NCI-H1417 (cell line): ENCODE results near the gene LORICRIN.

Experiments
- DNase-seq, 3 experiments: peaks; one replicate each; lab custom pipeline; 2025; lab: John Stamatoyannopoulos, UW

The LORICRIN gene, protein sequence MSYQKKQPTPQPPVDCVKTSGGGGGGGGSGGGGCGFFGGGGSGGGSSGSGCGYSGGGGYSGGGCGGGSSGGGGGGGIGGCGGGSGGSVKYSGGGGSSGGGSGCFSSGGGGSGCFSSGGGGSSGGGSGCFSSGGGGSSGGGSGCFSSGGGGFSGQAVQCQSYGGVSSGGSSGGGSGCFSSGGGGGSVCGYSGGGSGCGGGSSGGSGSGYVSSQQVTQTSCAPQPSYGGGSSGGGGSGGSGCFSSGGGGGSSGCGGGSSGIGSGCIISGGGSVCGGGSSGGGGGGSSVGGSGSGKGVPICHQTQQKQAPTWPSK

DNA sequence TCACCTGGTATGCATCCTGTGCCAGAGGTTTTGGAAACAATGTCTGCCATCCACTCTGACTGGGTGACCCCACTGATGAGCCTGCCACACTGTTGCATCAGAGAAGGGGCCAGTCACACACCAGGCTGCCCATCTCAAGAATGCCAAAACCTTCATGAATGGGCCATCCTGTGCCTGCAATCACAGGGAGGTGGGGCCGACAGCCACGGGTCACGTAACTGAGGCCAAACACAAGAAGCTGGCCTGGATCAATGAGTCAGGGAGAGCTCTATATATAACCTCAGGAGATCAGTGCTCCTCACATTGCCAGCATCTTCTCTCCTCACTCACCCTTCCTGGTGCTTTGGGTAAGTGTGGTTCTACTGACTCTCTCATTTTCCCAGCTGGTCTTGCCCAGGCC is at the start of gene LORICRIN:
LORICRIN (plus strand) TSS at position 301 of the 400 bp plus-strand sequence. CDS start 1,263 bp downstream, outside the sequence.
- no peak for DNase-seq

DNA sequence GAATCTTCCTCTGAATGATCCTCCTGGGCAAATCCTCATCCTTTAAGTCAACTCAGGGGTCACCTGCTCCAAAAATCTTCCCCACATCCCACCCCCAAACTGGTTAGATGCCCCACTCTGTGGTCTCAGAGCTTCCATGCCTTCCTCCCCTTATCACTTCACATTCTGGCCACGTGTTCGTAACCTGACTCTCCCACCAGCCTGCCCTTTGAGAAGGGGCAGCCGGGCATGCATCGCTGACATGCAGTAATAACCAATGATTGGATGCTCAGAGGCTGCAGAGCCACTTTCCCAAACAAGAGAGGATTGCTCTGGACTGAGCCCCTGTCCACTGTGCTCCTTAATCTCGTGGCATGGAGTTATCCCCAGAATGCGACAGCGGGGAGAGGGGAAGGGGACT is 49.3 kb upstream of the LORICRIN start:
- DNase-seq: peak in 1 of 3 experiments; percentile 62

GRCh38 chr1:153212201-153212600 is 47.3 kb upstream of the LORICRIN start:
- DNase-seq: no peak

DNA sequence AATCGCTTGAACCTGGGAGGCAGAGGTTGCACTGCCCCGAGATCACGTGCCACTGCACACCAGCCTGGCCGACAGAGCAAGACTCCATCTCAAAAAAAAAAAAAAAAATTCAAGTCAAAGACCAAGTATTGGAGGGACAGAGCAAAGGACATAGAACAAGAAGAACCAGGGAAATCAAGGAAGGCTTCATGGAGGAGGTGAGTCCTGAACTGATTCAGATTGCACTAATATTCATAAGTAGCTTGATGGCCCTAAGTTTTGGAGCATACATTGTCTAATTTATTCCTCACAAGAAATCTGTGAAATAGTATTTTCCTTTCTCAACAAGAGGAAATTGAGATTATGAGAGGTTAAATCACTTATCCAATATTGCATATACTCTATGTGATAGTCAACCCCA is 46.0 kb upstream of the LORICRIN start:
- no peak for DNase-seq

DNA sequence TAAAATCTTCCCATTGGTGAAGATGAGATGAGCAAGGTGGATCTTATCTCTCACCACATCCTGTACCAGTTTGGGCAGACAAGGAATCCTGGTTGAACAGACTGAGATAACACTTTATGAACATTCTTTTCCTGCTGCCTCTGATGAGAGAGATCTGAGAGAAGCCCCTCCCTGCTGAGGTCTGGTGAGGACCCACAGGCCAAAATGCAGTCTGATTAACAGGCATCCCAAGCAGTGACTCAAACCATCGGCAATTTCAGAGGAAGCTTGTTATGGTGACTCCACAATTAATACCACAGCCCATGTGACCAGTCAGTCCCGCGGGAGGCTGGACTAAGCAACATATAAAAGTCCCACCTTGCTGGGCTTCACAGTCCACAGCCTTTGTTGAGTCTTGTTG is 42.3 kb upstream of the LORICRIN start, which contains the start of gene PRR9:
PRR9 (plus strand) TSS at position 373 of the 400 bp plus-strand sequence. CDS start 561 bp downstream, outside the sequence.
- DNase-seq: no peak

DNA sequence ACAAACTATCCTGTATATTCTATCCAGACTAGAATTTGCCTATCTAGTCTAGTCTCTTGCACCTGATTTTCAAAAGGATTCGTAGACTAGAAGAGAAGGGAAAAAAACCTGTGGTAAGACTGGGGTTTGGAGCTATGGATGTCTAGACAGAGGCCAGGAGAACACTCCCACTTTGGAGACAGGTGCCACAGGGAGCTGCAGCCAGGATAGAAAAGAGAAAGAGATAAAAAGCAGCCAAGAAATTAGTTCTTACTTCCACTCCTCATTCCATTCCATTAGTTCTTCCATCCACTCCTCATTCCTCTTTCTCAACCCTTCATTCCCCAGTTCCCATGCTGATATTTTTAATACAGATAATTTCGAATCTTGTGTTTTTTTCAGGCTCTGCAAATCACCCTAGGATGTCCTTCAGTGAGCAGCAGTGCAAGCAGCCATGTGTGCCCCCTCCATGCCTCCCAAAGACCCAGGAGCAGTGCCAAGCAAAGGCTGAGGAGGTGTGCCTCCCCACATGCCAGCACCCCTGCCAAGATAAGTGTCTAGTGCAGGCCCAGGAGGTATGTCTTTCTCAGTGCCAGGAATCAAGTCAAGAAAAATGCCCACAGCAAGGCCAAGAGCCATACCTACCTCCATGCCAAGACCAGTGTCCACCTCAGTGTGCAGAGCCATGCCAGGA is 41.6 kb upstream of the LORICRIN start:
- no peak for DNase-seq

- DNase-seq: peak in 2 of 3 experiments; percentile 22 to 38
Measured at GRCh38 chr1:153220606-153221303, 38.7 kb upstream of the LORICRIN start.

DNA sequence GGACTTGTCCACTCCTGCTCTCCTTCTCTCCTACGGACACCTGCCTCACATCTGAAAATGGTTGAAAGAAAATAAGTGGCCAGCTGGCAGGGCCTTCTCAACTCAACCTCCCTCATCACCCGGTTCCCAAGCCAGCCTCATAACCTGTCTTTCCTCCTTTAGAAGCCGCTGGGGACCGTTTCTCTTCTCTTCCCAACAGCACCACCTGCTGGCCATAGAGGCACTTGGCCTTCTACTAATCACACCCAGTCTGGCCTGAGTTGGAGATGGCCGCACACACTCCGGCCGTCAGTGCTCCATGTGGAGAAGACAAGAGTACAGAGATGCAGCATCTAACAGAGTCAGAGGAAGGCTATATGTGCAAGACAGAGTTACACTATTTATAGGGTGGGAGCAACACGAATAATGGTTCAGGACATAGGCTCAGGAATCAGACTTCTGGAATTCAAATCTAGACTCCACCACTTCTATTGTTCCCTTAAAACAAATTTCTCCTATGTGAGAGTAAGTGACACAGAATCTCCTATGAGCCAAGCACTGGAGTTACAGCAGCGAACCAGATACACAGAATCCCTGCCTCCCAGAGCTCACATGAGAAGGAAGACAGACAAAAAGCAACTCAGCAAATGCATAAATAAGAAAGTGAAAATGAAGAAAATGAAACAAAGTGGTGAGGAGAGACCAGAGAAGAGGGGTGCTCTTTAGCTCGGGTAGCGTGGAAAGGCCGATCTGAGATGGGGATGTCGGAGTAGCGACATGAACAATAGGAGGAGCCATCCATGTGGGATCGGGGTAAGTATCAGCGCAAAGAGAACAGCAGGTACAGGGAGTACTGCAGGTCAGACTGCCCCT is 36.2 kb upstream of the LORICRIN start:
- peak; percentile 58 to 84 (median 84) for DNase-seq

DNA sequence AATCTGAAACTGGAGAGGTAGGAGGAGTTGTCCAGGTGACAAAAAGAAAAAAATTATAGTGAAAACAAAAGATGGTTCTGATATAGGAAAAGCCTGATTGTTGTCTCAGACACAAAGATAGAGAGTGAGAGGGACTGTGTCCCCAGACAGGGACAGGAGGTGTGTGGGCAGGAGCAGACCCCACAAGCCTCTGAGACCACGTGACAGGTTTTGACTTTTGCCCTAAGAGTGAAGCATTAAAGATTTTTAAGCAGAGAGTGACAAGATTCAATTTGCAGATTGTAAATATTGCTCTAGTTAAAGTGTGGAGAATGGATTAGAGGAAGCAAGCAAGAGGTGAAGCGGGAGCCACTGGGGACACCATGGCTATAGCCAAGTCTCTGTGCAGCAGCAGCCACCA is 31.7 kb upstream of the LORICRIN start:
- DNase-seq: no peak

- no peak for DNase-seq
Measured at GRCh38 chr1:153228491-153228890, 31.0 kb upstream of the LORICRIN start.

DNA sequence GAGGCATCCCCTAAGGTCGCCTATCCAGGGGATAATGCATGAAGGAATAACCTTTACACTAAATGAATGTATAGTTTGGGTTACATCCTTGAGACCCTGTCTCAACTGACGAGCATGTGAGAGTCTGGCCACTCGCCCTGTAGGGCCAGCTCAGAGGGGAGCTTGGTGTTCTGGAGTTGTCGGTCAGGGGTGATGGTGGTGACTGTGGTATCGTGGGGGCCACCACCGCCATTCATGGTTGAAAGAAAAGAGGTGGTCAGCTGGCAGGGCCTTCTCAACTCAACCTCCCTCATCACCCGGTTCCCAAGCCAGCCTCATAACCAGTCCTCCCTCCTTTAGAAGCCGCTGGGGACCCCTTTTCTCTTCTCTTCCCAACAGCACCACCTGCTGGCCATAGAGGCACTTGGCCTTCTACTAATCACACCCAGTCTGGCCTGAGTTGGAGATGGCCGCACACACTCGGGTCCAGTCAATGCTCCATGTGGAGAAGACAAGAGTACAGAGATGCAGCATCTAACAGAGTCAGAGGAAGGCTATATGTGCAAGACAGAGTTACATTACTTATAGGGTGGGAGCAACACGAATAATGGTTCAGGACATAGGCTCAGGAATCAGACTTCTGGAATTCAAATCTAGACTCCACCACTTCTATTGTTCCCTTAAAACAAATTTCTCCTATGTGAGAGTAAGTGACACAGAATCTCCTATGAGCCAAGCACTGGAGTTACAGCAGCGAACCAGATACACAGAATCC is 30.2 kb upstream of the LORICRIN start:
- DNase-seq: peak in 2 of 3 experiments; percentile 38 to 39

DNA sequence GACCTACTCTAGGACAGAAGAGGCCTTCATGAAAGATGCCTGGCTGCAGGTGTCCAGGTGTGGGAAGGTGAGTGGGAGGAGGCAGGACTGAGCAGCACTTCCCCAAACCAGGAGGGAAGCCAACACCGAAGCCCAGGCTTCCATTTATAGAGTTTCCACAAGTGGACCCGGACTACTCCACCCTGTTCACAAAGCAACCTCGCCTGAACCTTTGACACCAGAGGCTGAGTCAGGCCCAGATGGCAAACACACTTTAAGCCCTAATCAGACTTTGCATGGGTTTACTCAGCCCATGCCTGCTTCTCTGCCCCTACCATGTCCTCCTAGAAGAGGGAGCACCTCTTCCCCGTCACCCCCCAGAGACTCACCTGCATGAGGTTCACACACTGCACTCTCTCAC is 28.1 kb upstream of the LORICRIN start:
- no peak for DNase-seq

DNA sequence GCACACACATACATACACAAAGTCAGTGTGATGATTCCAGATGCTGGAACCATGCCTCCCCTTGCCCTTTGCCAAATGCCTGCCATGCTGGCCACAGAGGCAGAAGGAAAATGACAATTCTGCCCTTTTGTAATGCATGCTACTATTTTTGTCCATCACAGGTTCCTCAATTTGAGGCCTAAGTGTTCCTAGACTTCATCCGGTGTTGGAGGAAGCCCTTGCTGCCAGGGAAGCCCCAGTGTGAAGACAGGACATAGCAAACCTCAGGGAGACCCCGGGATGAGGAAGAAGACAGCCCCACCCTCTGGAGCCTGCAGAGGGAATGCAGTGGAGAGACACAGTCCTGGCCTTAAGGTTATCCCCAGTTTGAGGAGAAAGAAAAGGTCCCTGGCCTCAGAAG is 27.7 kb upstream of the LORICRIN start:
- DNase-seq: no peak

- no peak for DNase-seq
Measured at GRCh38 chr1:153232553-153232952, 26.9 kb upstream of the LORICRIN start.

GRCh38 chr1:153233448-153233847 is 26.0 kb upstream of the LORICRIN start:
- DNase-seq: no peak

- DNase-seq: peak in 2 of 3 experiments; percentile 13 to 49
Measured at GRCh38 chr1:153238527-153238926, 21.0 kb upstream of the LORICRIN start.

GRCh38 chr1:153242160-153242559 is 17.3 kb upstream of the LORICRIN start:
- no peak for DNase-seq

DNA sequence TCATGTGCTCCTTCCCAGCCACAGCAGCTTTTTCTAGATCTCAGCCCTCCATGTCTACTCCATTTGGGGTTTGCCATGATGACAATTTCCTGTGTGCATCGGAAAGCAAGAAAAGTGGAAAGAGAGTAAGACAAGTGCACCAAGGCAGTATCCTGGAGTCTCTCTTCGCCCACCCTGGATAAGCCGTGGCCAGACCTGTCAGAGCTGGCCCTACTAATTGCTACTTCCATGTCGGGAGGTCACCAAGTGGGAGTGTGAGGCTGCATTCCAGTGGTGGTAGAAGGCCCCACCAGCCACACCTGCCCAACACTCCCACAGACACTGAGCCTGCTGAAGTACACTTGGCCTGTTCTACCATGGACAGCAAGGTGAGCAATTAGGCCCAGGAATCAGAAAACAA is 14.0 kb upstream of the LORICRIN start:
- no peak for DNase-seq

DNA sequence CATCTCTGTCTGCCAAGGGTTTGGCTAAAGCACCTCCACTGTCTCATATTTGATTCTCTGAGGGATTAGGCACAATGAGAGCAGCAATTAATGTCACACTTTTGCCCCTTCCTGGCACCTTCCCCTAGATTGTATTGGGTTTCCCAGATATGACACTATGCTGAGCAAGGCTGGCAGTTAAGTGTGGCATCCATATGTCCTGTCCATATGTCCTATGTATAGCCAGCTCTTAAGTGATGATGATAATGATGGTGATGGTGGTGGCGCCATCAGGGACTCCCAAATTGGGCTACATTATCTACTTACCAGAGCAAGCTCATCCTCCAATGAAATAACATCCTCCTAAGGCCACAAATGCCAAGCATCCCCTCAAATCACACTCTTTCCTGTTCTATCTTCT is 13.5 kb upstream of the LORICRIN start:
- DNase-seq: no peak

- DNase-seq: no peak
Measured at GRCh38 chr1:153246825-153247224, 12.7 kb upstream of the LORICRIN start.
